Bronchial epithelial cell (primary cell): Measurements from ENCODE around the gene CHAT. TPM values are rescaled to one million over a fixed set of nuclear protein-coding genes. Genes with fewer than 3 reads are reported as not detected.

Experiments
- DNase-seq: peaks from one replicate; pipeline ENCODE4 v3.0.0-alpha.2; 2010; ENCODE audit warnings: low read depth
- FAIRE-seq: peaks from 2 replicates; lab custom pipeline; 2011; peaks lifted over from hg19 to GRCh38; lab: Jason Lieb, UNC
- H3K27me3 ChIP-seq: 2 replicates; pipeline ENCODE4 v1.5.1; 2011; ENCODE audit warnings: low read length; ENCODE audit not compliant: control insufficient read depth, insufficient read depth
- H3K36me3 ChIP-seq: 2 replicates; pipeline ENCODE4 v1.5.1; 2011; ENCODE audit warnings: low read length; ENCODE audit not compliant: control insufficient read depth, insufficient read depth
- H3K4me3 ChIP-seq: 2 replicates; pipeline ENCODE4 v1.5.1; 2011; ENCODE audit warnings: mild to moderate bottlenecking, low read depth, low read length, control low read depth
- total RNA-seq: library from RNA; depleted of rRNA; stranded (reverse); fragments of >200 nt; gene quantifications from 2 replicates; pipeline ENCODE4 v1.2.1, GENCODE V29; 2014
- TF ChIP-seq, protein P1 (sequence below): IDR thresholded peaks from 2 replicates; pipeline ENCODE4 v1.5.1; 2011; ENCODE audit warnings: mild to moderate bottlenecking, moderate library complexity, low read length, control low read depth, inconsistent platforms; ENCODE audit not compliant: insufficient read depth, severe bottlenecking

Gene CHAT
- total RNA-seq, 1 donor from 2014 or later = not detected

DNA sequence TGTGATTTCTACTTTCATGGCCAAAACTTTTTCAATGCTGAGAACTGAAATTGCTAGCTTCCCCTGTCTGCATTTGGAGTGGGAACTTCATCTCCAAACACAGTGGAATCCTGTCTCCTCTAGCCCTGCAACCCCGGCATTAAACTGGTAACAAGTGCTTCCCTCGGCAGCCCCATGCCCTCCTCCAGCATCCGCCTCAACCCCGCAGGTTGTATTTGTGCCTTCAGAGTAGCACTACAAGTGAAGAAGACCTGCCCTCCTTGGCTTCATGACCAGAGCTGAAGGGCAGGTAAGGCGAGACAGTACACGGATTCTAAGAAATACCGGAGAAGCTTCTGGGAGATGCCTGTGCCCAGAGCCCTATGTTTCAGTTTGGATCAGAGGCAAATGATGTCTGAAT is 82.5 kb downstream of the CHAT start:
- FAIRE-seq (no peak), DNase-seq (no peak)
- TF ChIP-seq, protein P1, sequence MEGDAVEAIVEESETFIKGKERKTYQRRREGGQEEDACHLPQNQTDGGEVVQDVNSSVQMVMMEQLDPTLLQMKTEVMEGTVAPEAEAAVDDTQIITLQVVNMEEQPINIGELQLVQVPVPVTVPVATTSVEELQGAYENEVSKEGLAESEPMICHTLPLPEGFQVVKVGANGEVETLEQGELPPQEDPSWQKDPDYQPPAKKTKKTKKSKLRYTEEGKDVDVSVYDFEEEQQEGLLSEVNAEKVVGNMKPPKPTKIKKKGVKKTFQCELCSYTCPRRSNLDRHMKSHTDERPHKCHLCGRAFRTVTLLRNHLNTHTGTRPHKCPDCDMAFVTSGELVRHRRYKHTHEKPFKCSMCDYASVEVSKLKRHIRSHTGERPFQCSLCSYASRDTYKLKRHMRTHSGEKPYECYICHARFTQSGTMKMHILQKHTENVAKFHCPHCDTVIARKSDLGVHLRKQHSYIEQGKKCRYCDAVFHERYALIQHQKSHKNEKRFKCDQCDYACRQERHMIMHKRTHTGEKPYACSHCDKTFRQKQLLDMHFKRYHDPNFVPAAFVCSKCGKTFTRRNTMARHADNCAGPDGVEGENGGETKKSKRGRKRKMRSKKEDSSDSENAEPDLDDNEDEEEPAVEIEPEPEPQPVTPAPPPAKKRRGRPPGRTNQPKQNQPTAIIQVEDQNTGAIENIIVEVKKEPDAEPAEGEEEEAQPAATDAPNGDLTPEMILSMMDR = no peak
- H3K4me3 ChIP-seq = no peak overlapping the region
- peaks cover 4% of the 10 kb centered on the region for H3K27me3 ChIP-seq
- no peaks in the 10 kb centered on the region for H3K36me3 ChIP-seq

DNA sequence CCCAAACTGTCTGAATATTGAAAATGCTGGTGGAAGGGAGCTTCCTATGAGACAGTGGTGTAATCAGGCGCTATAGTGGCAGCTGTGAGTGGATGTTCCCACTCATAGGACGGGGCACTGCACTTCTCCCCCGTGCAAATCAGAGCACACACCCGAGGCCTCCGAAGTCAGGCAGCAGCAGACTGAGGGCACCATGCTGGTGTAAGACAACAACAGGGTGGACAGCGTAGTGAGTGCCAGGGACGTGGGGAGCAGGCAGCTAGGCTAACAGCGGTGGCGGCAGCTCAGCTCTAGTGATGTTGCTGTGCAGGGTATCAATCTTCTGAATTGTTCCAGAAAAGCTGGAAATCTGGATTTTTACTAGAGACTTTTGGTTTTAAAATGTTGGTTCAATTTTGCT is 84.8 kb downstream of the CHAT start:
- H3K4me3 ChIP-seq = no peak overlapping the region
- H3K27me3 ChIP-seq = no peaks in the 10 kb centered on the region
- H3K36me3 ChIP-seq = no peaks in the 10 kb centered on the region
- FAIRE-seq (no peak), DNase-seq (no peak)
- TF ChIP-seq, protein P1 = no peak

DNA sequence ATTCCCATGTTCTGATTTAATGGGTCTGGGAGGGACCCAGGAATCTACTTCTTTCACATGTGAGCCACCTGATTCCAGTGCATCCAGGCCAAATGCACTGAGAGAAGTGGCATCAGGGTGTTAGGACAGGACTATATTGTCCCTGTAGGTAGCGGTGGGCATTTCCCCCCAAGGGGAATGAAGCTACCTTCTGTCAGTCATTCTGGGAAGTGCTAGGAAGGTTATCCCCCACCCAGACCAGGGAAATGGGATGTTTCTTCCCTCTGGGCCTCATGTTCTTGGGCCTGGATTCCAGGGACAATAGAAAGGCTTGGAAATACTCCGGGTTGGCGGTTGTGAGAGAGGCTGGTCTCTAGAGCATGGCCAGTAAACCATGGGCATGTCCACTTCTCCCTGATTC is 86.4 kb downstream of the CHAT start:
- Histone ChIP-seq H3K27me3 (no peaks in the 10 kb centered on the region), H3K36me3 (no peaks in the 10 kb centered on the region), H3K4me3 (no peak overlapping the region)
- DNase-seq = no peak
- FAIRE-seq = no peak
- TF ChIP-seq, protein P1 = no peak

DNA sequence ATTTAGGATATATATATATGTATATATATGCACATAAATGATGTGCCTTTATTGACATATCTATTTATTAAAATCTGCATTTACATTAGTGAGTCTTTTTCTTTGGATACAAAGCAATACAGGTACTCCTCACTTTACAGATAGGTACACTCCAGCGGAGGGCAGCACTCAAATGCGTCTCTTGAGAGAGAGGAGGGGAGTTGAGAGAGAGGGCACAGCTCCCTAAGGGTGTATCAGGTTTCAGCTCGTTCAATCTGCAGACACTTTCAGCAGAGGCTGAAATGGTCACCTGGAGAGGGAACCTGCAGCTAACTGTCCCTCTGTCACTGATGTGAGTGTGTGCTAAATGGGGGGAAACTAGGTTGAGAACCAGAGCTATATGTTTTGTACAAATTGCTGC is 87.2 kb downstream of the CHAT start:
- no peaks in the 10 kb centered on the region for H3K36me3 ChIP-seq
- no peak for FAIRE-seq
- no peak for DNase-seq
- TF ChIP-seq, protein P1 = no peak
- no peak overlapping the region for H3K4me3 ChIP-seq
- H3K27me3 ChIP-seq = no peaks in the 10 kb centered on the region

DNA sequence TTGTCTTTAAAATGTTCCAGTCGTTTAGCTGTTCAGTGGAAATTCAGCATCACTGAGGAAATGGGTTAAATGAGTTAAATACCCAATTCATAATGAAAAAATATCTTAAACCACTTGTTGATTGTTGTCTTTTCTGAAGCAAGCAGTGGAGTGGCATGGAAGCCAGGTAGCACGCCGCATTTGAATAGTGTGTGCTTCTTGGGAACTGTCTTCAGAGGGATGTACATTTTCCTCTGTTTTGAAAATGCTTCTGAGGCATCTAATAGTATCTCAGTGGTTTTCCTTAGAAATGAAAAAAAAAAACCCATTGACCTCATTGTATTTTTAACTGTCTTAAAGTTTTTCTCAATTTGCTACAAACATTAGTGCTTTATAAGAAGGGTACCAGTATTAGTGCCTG is 93.7 kb downstream of the CHAT start:
- no peak overlapping the region for H3K4me3 ChIP-seq
- TF ChIP-seq, protein P1 = no peak
- H3K27me3 ChIP-seq = peaks cover 2% of the 10 kb centered on the region
- no peaks in the 10 kb centered on the region for H3K36me3 ChIP-seq
- FAIRE-seq (no peak), DNase-seq (no peak)

DNA sequence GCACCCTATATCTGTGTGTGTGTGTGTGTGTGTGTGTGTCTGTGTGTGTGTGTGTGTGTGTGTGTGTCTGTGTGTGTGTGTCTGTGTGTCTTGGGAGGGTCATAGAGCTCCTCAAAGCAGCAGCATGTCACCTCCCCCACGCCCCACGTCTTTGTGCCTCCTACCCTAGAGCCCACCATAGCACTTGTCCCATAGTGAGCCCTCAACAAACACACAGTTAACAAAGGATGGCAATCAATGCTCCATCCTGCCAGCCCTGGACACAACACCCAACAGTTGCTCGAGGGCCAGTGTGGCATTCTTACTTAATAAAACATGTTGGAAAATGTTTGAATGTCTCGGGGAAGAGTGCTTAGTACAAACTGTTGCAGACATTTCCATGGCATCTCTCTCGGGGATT is 96.1 kb downstream of the CHAT start:
- no peak overlapping the region for H3K4me3 ChIP-seq
- TF ChIP-seq, protein P1 = no peak
- H3K36me3 ChIP-seq = no peaks in the 10 kb centered on the region
- FAIRE-seq (no peak), DNase-seq (no peak)
- H3K27me3 ChIP-seq = peaks cover 2% of the 10 kb centered on the region
